Nucleus accumbens (tissue), 56 donors: ENCODE results near the gene LINGO4.
"Not testable (repeated sequence)": the region's sequence is repeated elsewhere in the genome, so short reads cannot be mapped to it uniquely, and the experiment has no call there.

Source experiments
- DNase-seq, 56 donors: peaks; one replicate each; lab custom pipeline; 2025; lab: John Stamatoyannopoulos, UW

Gene LINGO4

GRCh38 chr1:151790071-151790939 lies 14.9 kb downstream of the LINGO4 start, which contains the start of gene TDRKH:
TSS of gene TDRKH (minus strand) at chr1:151790500. CDS start at chr1:151783022, 7,478 bp downstream.
- peak; percentile 78 to 99 (median 98) for DNase-seq

GRCh38 chr1:151787689-151788088 lies 17.5 kb downstream of the LINGO4 start:
- no peak for DNase-seq

- no peak for DNase-seq
Observed at GRCh38 chr1:151783796-151784195, 21.4 kb downstream of the LINGO4 start.

GRCh38 chr1:151782741-151783140 lies 22.5 kb downstream of the LINGO4 start:
- DNase-seq, result no peak

- DNase-seq, result not testable (repeated sequence)
Observed at GRCh38 chr1:151782026-151782425, 23.2 kb downstream of the LINGO4 start.

- DNase-seq, result not testable (repeated sequence)
Observed at GRCh38 chr1:151780736-151781135, 24.5 kb downstream of the LINGO4 start.

- no peak for DNase-seq
Observed at GRCh38 chr1:151779852-151780251, 25.4 kb downstream of the LINGO4 start.

GRCh38 chr1:151777317-151777716 lies 27.9 kb downstream of the LINGO4 start:
- no peak for DNase-seq

- DNase-seq, result no peak
Observed at GRCh38 chr1:151776665-151777062, 28.6 kb downstream of the LINGO4 start.

GRCh38 chr1:151775894-151776664 lies 29.1 kb downstream of the LINGO4 start:
- no peak for DNase-seq

GRCh38 chr1:151774256-151774922 lies 30.8 kb downstream of the LINGO4 start:
- no peak for DNase-seq

GRCh38 chr1:151773702-151774101 lies 31.5 kb downstream of the LINGO4 start:
- DNase-seq, result peak in 26 of 56 donors; percentile 1 to 81 (median 30)

- DNase-seq, result not testable (repeated sequence)
Observed at GRCh38 chr1:151769270-151769669, 35.9 kb downstream of the LINGO4 start.

GRCh38 chr1:151768351-151769066 lies 36.7 kb downstream of the LINGO4 start:
- not testable (repeated sequence) for DNase-seq

- DNase-seq, result no peak
Observed at GRCh38 chr1:151763990-151764389, 41.2 kb downstream of the LINGO4 start.

GRCh38 chr1:151762941-151763921 lies 42.0 kb downstream of the LINGO4 start, which contains the start of gene MRPL9:
TSS of gene MRPL9 (minus strand) at chr1:151763496. CDS start at chr1:151763479, 17 bp downstream.
- DNase-seq, result peak in 54 of 56 donors; percentile 29 to 90 (median 73)

- DNase-seq, result no peak
Observed at GRCh38 chr1:151760597-151761385, 44.4 kb downstream of the LINGO4 start.

GRCh38 chr1:151759241-151759640 lies 46.0 kb downstream of the LINGO4 start:
- no peak for DNase-seq
